GM23338 (cell line): ENCODE results near the gene CYTH1. TPM values are rescaled to one million over a fixed set of nuclear protein-coding genes. Genes with fewer than 3 reads are reported as not detected.

Source experiments
- ATAC-seq: fragments of 200-7000 bp; cut with Tn5 transposase; 3 replicates; pipeline ENCODE4 v1.9.1; 2020
- DNase-seq: peaks from one replicate; pipeline ENCODE4 v3.0.0-alpha.2; 2015; ENCODE audit warnings: low spot score
- H2AFZ ChIP-seq: fragments of 200-600 bp; sonication (generic); 2 replicates; pipeline ENCODE4 v1.8.0; 2016; ENCODE audit warnings: antibody characterized with exemption, mild to moderate bottlenecking, moderate library complexity
- H3F3A ChIP-seq: fragments of 200-600 bp; sonication (generic); replicated peaks from 2 replicates; pipeline ENCODE4 v1.8.0; 2017; ENCODE audit warnings: antibody characterized with exemption, mixed run types, low read depth
- H3K27ac ChIP-seq: fragments of 200-600 bp; sonication (generic); 2 replicates; pipeline ENCODE4 v1.6.1; 2016; ENCODE audit warnings: low read depth
- H3K27me3 ChIP-seq: fragments of 200-600 bp; sonication (generic); 2 replicates; pipeline ENCODE4 v1.8.0; 2016; ENCODE audit warnings: mild to moderate bottlenecking, mixed run types, moderate library complexity; ENCODE audit not compliant: insufficient read depth
- H3K36me3 ChIP-seq: fragments of 200-600 bp; sonication (generic); 2 replicates; pipeline ENCODE4 v1.8.0; 2016; ENCODE audit warnings: mild to moderate bottlenecking; ENCODE audit not compliant: insufficient read depth
- H3K4me1 ChIP-seq: fragments of 200-600 bp; sonication (generic); 2 replicates; pipeline ENCODE4 v1.8.0; 2016; ENCODE audit warnings: mild to moderate bottlenecking, moderate library complexity; ENCODE audit not compliant: insufficient read depth
- H3K4me2 ChIP-seq: fragments of 200-600 bp; sonication (generic); 2 replicates; pipeline ENCODE4 v1.7.1; 2017; ENCODE audit warnings: mixed run types
- H3K4me3 ChIP-seq: fragments of 200-600 bp; sonication (generic); 2 replicates; pipeline ENCODE4 v1.6.1; 2016; ENCODE audit warnings: mixed run types
- H3K79me2 ChIP-seq: fragments of 200-600 bp; sonication (generic); replicated peaks from 2 replicates; pipeline ENCODE4 v1.8.0; 2017; ENCODE audit warnings: mild to moderate bottlenecking; ENCODE audit not compliant: insufficient read depth
- H3K9me2 ChIP-seq: fragments of 200-600 bp; sonication (generic); 2 replicates; pipeline ENCODE4 v1.8.0; 2017; ENCODE audit not compliant: insufficient read depth
- H4K20me1 ChIP-seq: fragments of 200-600 bp; sonication (generic); replicated peaks from 2 replicates; pipeline ENCODE4 v1.8.0; 2017; ENCODE audit warnings: mild to moderate bottlenecking; ENCODE audit not compliant: insufficient read depth
- H3K27ac Mint-ChIP-seq: 2 replicates; pipeline ENCODE4 v1.8.0; 2020; ENCODE audit warnings: inconsistent platforms, mild to moderate bottlenecking, moderate library complexity, mixed read lengths
- H3K27me3 Mint-ChIP-seq: 3 replicates; pipeline ENCODE4 v1.8.0; 2022; ENCODE audit warnings: low read depth, mild to moderate bottlenecking, moderate library complexity, mixed read lengths, inconsistent platforms; ENCODE audit not compliant: insufficient read depth, poor library complexity
- H3K36me3 Mint-ChIP-seq: 3 replicates; pipeline ENCODE4 v1.8.0; 2021; ENCODE audit warnings: low read depth, mild to moderate bottlenecking, inconsistent platforms, moderate library complexity, mixed read lengths
- H3K4me1 Mint-ChIP-seq: 3 replicates; pipeline ENCODE4 v1.8.0; 2020; ENCODE audit warnings: mild to moderate bottlenecking, inconsistent platforms, mixed read lengths
- H3K4me3 Mint-ChIP-seq: 3 replicates; pipeline ENCODE4 v1.8.0; 2021; ENCODE audit warnings: moderate library complexity, mild to moderate bottlenecking, inconsistent platforms, mixed read lengths
- H3K9me3 Mint-ChIP-seq: 3 replicates; pipeline ENCODE4 v1.8.0; 2020; ENCODE audit warnings: moderate library complexity, mild to moderate bottlenecking, inconsistent platforms, mixed read lengths
- CREB1 ChIP-seq: fragments of 250-450 bp; sonication (Bioruptor Pico); IDR thresholded peaks from 2 replicates; pipeline ENCODE4 v1.5.0; 2020; ENCODE audit warnings: low read depth, mild to moderate bottlenecking, moderate library complexity
- CTCF ChIP-seq, 2 experiments: fragments of 200-600 bp in 1 of 2; sonication (generic) in 1 of 2; conservative IDR thresholded peaks; 2 replicates each; pipeline versions ENCODE4 v1.5.1 to v1.6.1; 2016 to 2017; ENCODE audit warnings: antibody characterized with exemption in 2 of 2, low read depth in 2 of 2, mild to moderate bottlenecking in 2 of 2, moderate library complexity in 1 of 2
- ETS1 ChIP-seq: IDR thresholded peaks from 2 replicates; pipeline ENCODE4 v1.6.1; 2016; ENCODE audit warnings: antibody characterized with exemption
- EZH2 ChIP-seq: fragments of 200-600 bp; sonication (generic); IDR thresholded peaks from one replicate; pipeline ENCODE4 v1.8.0; 2017; ENCODE audit warnings: antibody characterized with exemption, mild to moderate bottlenecking, low read depth; ENCODE audit not compliant: unreplicated experiment
- EZH2phosphoT487 ChIP-seq: fragments of 200-600 bp; sonication (generic); IDR thresholded peaks from one replicate; pipeline ENCODE4 v1.8.1; 2018; ENCODE audit warnings: antibody characterized with exemption; ENCODE audit not compliant: unreplicated experiment
- JUNB ChIP-seq: IDR thresholded peaks from one replicate; pipeline ENCODE4 v1.6.1; 2016; ENCODE audit warnings: antibody characterized with exemption; ENCODE audit not compliant: unreplicated experiment
- NANOG ChIP-seq: IDR thresholded peaks from 2 replicates; pipeline ENCODE4 v1.6.1; 2016; ENCODE audit warnings: antibody characterized with exemption, borderline replicate concordance
- POLR2AphosphoS5 ChIP-seq: IDR thresholded peaks from 2 replicates; pipeline ENCODE4 v1.6.1; 2016; ENCODE audit warnings: antibody characterized with exemption, low read depth
- REST ChIP-seq: IDR thresholded peaks from one replicate; pipeline ENCODE4 v1.6.1; 2018; ENCODE audit warnings: antibody characterized with exemption; ENCODE audit not compliant: unreplicated experiment
- STAT1 ChIP-seq: IDR thresholded peaks from one replicate; pipeline ENCODE4 v1.6.1; 2016; ENCODE audit warnings: antibody characterized with exemption; ENCODE audit not compliant: unreplicated experiment
- ZNF114 ChIP-seq: fragments of 250-450 bp; sonication (Bioruptor Pico); IDR thresholded peaks from 2 replicates; pipeline ENCODE4 v1.5.0; 2020; ENCODE audit warnings: mild to moderate bottlenecking, moderate library complexity
- ZNF331 ChIP-seq: fragments of 250-450 bp; sonication (Bioruptor Pico); IDR thresholded peaks from 2 replicates; pipeline ENCODE4 v1.5.0; 2020; ENCODE audit warnings: low read depth, mild to moderate bottlenecking, moderate library complexity
- polyA plus RNA-seq: library from polyadenylated mRNA; unstranded; fragments of >200 nt; fragmentation: Nextera tagmentation; extraction: Ambion mirVana; gene quantifications from 2 replicates; pipeline ENCODE4 v1.2.1, GENCODE V29; 2016
- total RNA-seq: library from RNA; depleted of rRNA; stranded (reverse); fragments of >200 nt; shearing (Covaris generic); gene quantifications from 2 replicates; pipeline ENCODE4 v1.2.3, GENCODE V29; 2014

The CYTH1 gene
- total and polyA plus RNA-seq, 2 experiments from 2014 or later, result 13.8 to 14.5 TPM

- TF ChIP-seq POLR2AphosphoS5, result no peak
- TF ChIP-seq ETS1, result no peak
- no peak for TF ChIP-seq STAT1
- no peak for TF ChIP-seq EZH2phosphoT487
- TF ChIP-seq JUNB, result no peak
- no peak for TF ChIP-seq NANOG
- no peak for TF ChIP-seq ZNF331 (CRISPR knock-in tag)
- no peak for TF ChIP-seq CTCF (conservative IDR thresholded peaks at IDR 0.05; ENCODE audit: low read depth in 2 of 2)
Measured at GRCh38 chr17:78761789-78762406, 20.2 kb downstream of the CYTH1 start (continued).

- Histone ChIP-seq H3K4me2 (no peak overlapping the region), H3K36me3 (no peaks in the 10 kb centered on the region), H3K4me3 (no peak overlapping the region), H4K20me1 (peaks cover 12% of the 10 kb centered on the region; the same call in 1 of the 2 replicates), H3K4me1 (no peaks in the 10 kb centered on the region), H3K27ac (no peak overlapping the region), H3F3A (no peaks in the 10 kb centered on the region), H3K9me2 (no peaks in the 10 kb centered on the region), H3K27me3 (no peaks in the 10 kb centered on the region), H3K79me2 (peaks cover 19% of the 10 kb centered on the region), H2AFZ (no peak overlapping the region)
- no peaks in the 10 kb centered on the region for H3K9me3 Mint-ChIP-seq
- H3K27ac Mint-ChIP-seq, result no peak overlapping the region
- no peaks in the 10 kb centered on the region for H3K36me3 Mint-ChIP-seq
- no peak overlapping the region for H3K4me3 Mint-ChIP-seq
- no peak for DNase-seq
- peaks cover 2% of the 10 kb centered on the region for H3K27me3 Mint-ChIP-seq
- H3K4me1 Mint-ChIP-seq, result peaks cover 10% of the 10 kb centered on the region; the same call in 2 of the 3 replicates
- TF ChIP-seq JUNB, result no peak
- TF ChIP-seq NANOG, result no peak
- no peak for ATAC-seq
Measured at GRCh38 chr17:78759969-78760352, 22.1 kb downstream of the CYTH1 start.

GRCh38 chr17:78759203-78759968 lies 22.7 kb downstream of the CYTH1 start:
- Histone ChIP-seq H2AFZ (no peak overlapping the region), H3F3A (no peaks in the 10 kb centered on the region), H3K4me3 (no peak overlapping the region), H3K27me3 (no peaks in the 10 kb centered on the region), H3K4me1 (no peaks in the 10 kb centered on the region), H4K20me1 (peaks cover 12% of the 10 kb centered on the region; the same call in 1 of the 2 replicates), H3K4me2 (no peak overlapping the region), H3K9me2 (no peaks in the 10 kb centered on the region), H3K36me3 (no peaks in the 10 kb centered on the region), H3K27ac (no peak overlapping the region), H3K79me2 (peaks cover 22% of the 10 kb centered on the region)
- no peaks in the 10 kb centered on the region for H3K9me3 Mint-ChIP-seq
- no peak overlapping the region for H3K4me3 Mint-ChIP-seq
- H3K27ac Mint-ChIP-seq, result no peak overlapping the region
- no peaks in the 10 kb centered on the region for H3K36me3 Mint-ChIP-seq
- DNase-seq (no peak), ATAC-seq (no peak)
- H3K4me1 Mint-ChIP-seq, result peaks cover 5% of the 10 kb centered on the region; the same call in 2 of the 3 replicates
- H3K27me3 Mint-ChIP-seq, result peaks cover 2% of the 10 kb centered on the region
- TF ChIP-seq NANOG, result no peak
- no peak for TF ChIP-seq REST
- no peak for TF ChIP-seq EZH2phosphoT487
- no peak for TF ChIP-seq POLR2AphosphoS5
- TF ChIP-seq ETS1, result no peak
- no peak for TF ChIP-seq JUNB
- TF ChIP-seq EZH2, result no peak
- no peak for TF ChIP-seq ZNF331 (CRISPR knock-in tag)
- TF ChIP-seq CREB1, result no peak
- no peak for TF ChIP-seq ZNF114
